ENCODE data around the gene RELT.

The RELT gene

DNA sequence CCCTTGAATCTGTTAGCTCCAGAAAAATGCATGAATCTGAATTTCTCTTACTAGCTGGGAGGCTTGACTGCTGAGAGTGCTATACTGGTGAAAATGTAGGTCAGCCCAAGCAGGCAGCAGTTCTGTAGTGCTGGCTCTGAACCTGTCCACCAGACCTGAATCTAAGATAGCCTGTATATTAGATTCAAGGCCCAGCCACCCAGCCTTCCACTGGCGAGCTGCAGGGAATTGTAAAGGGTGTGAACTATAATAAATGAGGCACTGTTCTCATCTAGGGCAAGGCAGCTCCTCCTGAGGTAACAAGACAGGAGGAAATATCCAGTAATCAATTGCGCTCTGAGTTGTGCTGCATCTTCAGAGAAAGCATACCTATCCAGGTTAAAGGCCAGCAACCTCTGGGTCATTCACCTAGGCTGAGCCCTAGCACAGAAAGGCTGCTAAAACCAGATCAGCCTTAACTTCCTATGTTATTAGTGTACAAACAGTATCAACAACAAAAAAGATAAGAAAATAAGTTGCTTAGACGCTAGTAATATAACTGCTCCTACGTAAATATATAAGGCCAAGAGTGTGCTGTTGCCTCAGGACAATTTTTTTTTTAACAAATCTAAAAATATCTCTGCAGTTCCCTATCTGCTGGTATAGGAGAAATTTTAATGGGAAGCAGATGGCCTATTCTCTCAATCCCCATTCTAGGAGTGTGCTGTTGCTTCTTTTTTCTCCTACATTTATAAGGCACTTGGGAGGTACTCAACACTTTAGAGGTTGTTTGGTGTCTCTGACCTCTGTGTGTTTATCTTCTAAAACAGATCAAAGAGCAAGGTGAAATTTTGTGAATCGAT is 63.0 kb downstream of the RELT start:
- no peak for DNase-seq

DNA sequence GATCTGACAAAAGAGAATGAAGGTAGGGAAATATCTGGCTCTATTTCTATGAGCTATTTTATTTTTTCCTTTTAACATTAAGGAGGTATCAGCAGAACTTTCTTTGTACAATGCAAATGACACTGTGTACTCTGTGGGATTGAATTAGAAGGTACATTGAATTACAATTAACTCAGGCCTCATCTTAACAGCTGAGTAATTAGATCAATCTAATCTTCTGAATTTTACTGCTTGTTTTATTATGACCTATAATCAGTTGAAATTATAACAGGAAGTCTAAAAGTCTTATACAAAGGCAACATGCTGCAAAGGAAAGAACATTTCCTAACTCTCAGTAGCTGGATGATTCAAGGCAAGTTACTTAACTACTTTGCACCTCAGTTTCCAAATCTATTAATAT is 69.8 kb downstream of the RELT start:
- DNase-seq, result no peak

DNA sequence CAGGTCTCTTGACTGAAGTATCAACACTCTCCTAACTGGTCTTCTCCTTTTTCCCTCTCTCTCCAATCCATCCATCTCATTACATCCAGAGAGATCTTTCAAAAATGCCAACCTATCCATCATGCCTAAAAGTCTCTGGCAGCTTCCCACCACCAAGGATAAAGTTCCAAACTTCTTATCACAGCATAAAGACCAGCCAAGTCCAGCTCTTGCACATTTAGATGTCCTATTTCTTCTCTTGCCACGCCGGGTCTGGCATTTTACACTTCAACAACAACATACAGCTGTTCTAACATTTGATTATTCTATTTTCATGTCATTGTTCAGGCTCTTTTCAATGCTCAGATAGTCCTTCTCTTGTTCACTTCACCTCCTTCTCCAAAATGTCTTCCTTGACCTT is 70.6 kb downstream of the RELT start:
- DNase-seq, result no peak
